Fibroblast of the aortic adventitia (primary cell): ENCODE results near the gene NFIA. TPM values are rescaled to one million over a fixed set of nuclear protein-coding genes. Genes with fewer than 3 reads are reported as not detected.

Experiments
- DNase-seq: peaks from one replicate; pipeline ENCODE4 v3.0.0-alpha.2; 2010; ENCODE audit warnings: low read depth
- H3K4me3 ChIP-seq: 2 replicates; pipeline ENCODE4 v1.5.1; 2011; ENCODE audit warnings: low read depth, mild to moderate bottlenecking, control low read depth, low read length, moderate library complexity
- total RNA-seq: library from RNA; depleted of rRNA; stranded (reverse); fragments of >200 nt; gene quantifications from 2 replicates; pipeline ENCODE4 v1.2.3, GENCODE V29; 2012; ENCODE audit warnings: low replicate concordance
- TF ChIP-seq, protein P1 (sequence below): IDR thresholded peaks from 2 replicates; pipeline ENCODE4 v1.5.1; 2011; ENCODE audit warnings: mild to moderate bottlenecking, low read length, control low read depth, inconsistent platforms; ENCODE audit not compliant: insufficient read depth

The NFIA gene
- total RNA-seq, 1 donor: 32.0 TPM

DNA sequence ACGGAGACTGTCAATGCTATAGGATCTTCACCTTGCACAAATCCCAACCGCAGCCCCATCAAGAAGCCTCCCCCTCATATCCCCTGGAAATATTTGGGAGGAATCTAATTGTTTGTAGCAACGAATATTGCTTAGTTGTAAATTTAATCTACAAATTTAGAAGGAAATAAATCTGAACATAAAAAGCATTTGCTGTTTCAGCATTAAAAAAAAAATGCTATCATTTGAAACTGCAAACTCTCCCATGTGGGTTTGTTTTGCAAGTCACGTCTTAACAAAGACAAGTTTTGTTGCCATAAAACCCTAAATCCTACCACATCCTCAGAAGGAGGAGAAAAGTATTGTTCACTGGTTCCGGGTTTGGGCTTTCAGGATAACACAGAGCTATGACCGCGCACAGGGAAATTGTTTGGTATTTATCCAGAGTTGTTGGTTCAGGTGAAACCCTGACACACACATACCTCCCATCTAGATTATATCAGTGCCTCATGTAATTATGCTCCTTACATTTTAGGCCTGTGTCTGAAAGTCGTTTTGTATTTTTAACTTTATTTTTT, 363.0 kb downstream of the NFIA start:
- H3K4me3 ChIP-seq: no peak overlapping the region
- TF ChIP-seq, protein P1, sequence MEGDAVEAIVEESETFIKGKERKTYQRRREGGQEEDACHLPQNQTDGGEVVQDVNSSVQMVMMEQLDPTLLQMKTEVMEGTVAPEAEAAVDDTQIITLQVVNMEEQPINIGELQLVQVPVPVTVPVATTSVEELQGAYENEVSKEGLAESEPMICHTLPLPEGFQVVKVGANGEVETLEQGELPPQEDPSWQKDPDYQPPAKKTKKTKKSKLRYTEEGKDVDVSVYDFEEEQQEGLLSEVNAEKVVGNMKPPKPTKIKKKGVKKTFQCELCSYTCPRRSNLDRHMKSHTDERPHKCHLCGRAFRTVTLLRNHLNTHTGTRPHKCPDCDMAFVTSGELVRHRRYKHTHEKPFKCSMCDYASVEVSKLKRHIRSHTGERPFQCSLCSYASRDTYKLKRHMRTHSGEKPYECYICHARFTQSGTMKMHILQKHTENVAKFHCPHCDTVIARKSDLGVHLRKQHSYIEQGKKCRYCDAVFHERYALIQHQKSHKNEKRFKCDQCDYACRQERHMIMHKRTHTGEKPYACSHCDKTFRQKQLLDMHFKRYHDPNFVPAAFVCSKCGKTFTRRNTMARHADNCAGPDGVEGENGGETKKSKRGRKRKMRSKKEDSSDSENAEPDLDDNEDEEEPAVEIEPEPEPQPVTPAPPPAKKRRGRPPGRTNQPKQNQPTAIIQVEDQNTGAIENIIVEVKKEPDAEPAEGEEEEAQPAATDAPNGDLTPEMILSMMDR: no peak
- no peak for DNase-seq

DNA sequence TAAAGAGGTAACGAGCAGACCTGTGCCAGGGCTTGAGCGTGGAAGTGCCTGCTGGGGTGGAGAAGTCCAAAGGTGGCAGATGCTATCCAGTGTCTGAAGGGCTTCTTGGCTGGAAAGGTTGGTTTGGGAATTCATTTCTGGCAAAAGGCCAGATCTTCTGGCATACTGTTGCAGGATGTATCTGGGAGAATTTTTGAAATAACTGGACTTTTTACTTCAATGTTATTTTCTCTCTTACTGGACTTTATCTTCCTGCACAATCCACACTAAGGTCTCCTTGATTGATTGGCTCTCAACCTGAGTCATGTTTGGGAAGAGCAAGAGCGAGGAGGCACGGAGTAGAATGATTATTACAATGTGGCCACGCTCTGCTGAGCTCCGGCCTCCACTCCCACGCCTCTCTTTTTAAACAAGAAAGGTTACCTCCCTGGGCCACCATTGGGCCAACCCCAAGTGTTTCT, 364.2 kb downstream of the NFIA start:
- no peak overlapping the region for H3K4me3 ChIP-seq
- DNase-seq: peak; percentile 46
- TF ChIP-seq, protein P1: no peak

DNA sequence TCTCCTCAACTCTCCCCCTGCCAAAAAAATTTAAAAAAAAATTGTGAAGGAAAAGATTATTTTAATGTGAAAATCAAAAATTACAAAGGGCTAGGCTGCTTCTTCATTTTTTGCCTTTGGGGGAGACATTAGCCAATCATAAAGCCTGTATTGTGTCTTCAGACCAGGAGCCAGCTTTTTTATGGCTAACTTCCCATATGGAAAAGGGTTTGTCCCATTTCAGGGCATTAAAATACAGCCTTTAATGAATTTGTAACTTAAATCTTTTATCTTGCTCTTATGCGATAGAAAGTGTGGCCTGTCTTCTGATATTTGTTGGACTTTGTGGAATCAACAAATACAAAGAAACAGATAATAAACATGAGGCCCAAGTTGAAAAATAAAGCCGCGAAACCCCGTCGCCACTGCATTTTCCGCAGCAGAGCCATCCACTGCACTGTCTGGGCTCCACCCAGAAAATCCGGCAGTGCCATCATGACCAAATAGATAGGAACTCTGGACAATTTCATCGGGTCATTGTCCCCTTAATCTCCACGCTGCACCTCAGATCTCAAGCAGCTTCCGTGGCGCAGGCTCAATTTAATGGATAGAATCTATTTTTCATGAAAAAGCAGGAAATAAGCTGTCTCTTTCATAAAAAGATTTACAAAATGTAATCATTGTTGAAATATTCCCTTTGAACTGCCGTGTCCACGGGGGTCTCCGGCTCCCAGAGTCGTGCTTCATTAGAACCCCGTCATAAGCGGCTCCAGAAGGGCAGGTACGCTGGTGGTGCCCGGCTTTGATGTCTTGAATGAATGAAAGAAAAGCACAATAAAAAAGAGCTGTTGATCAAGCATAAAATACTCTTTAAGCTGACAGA, 365.0 kb downstream of the NFIA start:
- H3K4me3 ChIP-seq: no peak overlapping the region
- DNase-seq: no peak
- TF ChIP-seq, protein P1: no peak

DNA sequence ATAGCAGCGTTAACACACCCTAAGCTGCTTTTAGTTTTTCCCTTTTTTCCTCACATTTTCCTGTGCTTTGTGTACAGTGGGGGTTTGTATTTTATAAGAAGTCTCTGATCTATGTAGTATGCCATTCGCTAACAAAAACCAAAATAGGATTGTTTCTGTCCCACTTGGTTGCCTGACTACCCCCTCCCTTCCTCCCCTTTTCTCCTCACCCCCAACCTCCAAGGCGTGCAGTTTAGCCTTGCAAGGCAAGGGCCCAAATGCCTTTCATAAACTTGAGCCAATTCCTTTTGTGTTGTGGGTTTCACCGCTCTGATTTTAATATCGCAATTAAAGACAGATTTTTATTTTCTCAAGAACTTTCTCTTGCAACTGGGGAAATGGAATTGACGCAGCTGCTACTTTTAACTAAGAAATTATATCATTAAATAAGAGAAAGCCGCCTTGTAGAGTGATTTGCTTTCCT, 365.6 kb downstream of the NFIA start:
- DNase-seq: peak; percentile 14
- TF ChIP-seq, protein P1: no peak
- H3K4me3 ChIP-seq: no peak overlapping the region

DNA sequence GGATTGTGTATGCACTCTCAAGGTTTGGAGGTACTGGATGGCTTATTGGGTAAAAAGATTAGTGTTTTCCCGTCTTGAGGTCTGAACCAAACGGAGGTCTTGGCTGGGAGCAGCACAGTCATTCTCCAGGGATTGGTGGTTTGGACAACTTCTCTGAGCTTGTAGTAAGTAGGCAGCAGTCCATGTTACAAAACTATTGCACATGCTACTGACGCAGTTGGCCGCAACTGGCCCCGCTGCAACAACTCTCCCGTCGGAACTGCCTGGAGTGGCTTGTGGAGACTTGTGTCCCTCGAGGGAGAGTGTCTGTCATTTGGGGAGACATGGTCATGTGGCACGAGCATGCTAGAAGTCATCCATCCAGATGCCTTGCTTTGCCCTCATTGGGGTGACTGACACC, 366.6 kb downstream of the NFIA start:
- TF ChIP-seq, protein P1: no peak
- peak; percentile 100 for DNase-seq

DNA sequence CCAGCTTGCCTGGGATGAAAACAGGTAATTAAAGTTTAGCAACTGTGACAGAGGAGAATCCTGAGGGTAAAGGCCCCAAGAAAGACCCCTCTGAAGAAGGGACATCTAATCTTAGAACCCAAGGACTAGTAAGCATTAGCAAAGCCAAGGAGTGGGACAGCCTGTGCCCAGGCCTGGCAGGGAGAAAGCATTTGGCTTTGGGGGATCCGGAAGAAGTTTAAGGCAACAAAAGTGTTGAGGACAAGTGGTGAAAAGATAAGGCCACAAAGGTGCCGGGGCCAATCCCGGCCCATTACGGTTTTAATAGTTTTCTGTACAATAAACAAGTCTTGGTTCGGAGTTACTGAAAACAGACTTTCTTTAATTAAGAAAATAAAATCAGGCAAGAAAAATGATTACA, 367.0 kb downstream of the NFIA start:
- TF ChIP-seq, protein P1: no peak
- DNase-seq: no peak
- H3K4me3 ChIP-seq: no peak overlapping the region

More for the DNA sequence above, 366.6 kb downstream of the NFIA start:
- H3K4me3 ChIP-seq: no peak overlapping the region
